ENCODE results near the gene ESPN. TPM values are rescaled to one million over a fixed set of nuclear protein-coding genes. Genes with fewer than 3 reads are reported as not detected.

Gene ESPN
- total RNA-seq, 2 experiments from 2014 or later = 0.83 to 0.99 TPM

GRCh38 chr1:6475381-6476133 is 51.0 kb downstream of the ESPN start:
- Mint-ChIP-seq H3K27me3 (no peaks in the 10 kb centered on the region), H3K4me3 (no peak overlapping the region), H3K4me1 (ENCODE audit: low read depth) (peaks cover 2% of the 10 kb centered on the region), H3K36me3 (ENCODE audit: low read depth) (no peaks in the 10 kb centered on the region), H3K27ac (no peak overlapping the region), H3K9me3 (no peaks in the 10 kb centered on the region)
- peak; percentile 80 for DNase-seq
- POLR2A ChIA-PET = interaction anchor here (0.7 kb wide), 1 partner anchor 10 kb away, joined by 3 read pairs; no protein-coding TSS in a partner anchor
- peak; percentile 95 for ATAC-seq
- TF ChIP-seq, protein P1, sequence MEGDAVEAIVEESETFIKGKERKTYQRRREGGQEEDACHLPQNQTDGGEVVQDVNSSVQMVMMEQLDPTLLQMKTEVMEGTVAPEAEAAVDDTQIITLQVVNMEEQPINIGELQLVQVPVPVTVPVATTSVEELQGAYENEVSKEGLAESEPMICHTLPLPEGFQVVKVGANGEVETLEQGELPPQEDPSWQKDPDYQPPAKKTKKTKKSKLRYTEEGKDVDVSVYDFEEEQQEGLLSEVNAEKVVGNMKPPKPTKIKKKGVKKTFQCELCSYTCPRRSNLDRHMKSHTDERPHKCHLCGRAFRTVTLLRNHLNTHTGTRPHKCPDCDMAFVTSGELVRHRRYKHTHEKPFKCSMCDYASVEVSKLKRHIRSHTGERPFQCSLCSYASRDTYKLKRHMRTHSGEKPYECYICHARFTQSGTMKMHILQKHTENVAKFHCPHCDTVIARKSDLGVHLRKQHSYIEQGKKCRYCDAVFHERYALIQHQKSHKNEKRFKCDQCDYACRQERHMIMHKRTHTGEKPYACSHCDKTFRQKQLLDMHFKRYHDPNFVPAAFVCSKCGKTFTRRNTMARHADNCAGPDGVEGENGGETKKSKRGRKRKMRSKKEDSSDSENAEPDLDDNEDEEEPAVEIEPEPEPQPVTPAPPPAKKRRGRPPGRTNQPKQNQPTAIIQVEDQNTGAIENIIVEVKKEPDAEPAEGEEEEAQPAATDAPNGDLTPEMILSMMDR (IDR thresholded peaks at IDR 0.05) = peak; percentile 96
- intact Hi-C loops (cut with micrococcal nuclease) = no loop called here
- CTCF ChIA-PET = interaction anchor here (1.0 to 2.5 kb wide), 7 partner anchors 7 to 38 kb away, joined by 3 to 16 read pairs (median 3); partner anchors contain the start of gene TNFRSF25

DNA sequence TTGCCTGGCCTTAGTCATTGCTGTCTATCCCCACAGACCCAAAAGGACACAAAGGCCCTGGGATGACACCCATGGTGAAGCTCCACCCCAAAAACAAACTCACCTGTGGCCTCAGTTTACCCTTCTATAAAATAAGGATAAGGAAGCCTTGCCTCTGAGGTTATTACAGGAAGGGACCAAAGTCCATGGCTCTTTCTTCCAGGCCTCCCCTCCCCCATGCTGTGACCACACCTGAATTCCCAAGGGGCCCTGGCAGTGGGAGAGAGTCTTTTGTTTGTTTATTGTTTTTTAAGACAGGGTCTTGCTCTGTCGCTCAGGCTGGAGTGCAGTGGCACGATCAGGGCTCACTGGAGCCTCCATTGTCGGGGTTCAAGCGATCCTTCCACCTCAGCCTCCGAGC is 51.9 kb downstream of the ESPN start:
- Mint-ChIP-seq H3K4me1 (ENCODE audit: low read depth) (peaks cover 2% of the 10 kb centered on the region), H3K27me3 (no peaks in the 10 kb centered on the region), H3K4me3 (no peak overlapping the region), H3K27ac (no peak overlapping the region), H3K9me3 (no peaks in the 10 kb centered on the region), H3K36me3 (ENCODE audit: low read depth) (no peaks in the 10 kb centered on the region)
- TF ChIP-seq, protein P1 (IDR thresholded peaks at IDR 0.05) = no peak
- DNase-seq (no peak), ATAC-seq (no peak)
- ChIA-PET CTCF (interaction anchor here (1.0 to 2.5 kb wide), 7 partner anchors 9 to 39 kb away, joined by 3 to 16 read pairs (median 4); partner anchors contain the start of gene TNFRSF25), POLR2A (interaction anchor here (0.6 kb wide), 1 partner anchor 14 kb away, joined by 3 read pairs; no protein-coding TSS in a partner anchor)
- intact Hi-C loops (cut with micrococcal nuclease) = no loop called here

DNA sequence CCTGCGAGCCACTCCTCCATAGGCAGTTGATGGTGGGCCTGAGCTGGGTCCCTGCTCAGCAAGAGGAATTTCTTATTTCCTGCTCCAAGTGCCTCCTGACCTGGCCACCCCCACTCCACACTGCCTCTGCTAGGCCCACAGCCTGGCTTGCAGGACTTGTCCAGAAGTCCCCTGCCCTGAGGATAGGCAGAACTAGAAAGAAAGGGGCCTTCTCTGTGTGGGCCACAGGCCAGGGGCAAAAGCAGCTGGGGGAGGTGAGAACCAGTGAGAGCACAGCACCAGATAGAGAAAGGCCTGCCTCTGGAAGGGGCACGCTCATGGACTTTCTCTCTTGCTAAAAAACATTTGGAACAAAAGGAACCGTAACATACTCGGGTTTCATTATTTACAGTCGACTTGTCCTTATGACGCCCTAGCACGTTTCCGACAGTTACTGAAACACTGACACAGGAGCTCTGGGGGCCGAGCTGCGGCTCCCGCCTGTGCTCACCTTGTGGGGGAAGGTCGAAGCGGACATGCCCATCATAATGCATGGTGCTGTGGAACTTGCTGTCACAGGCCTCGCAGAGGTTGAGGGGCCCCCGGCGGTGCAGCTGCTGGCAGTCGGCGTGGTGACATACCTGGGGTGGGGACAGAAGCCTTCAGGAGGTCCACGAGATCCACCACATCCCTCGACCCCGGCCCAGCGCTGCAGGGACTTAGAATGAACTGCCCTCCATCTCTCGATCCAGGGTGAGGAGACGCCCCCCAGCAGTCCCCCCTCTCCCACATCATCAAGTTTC is 52.7 kb downstream of the ESPN start:
- TF ChIP-seq, protein P1 (IDR thresholded peaks at IDR 0.05) = no peak
- DNase-seq (no peak), ATAC-seq (no peak)
- peaks cover 2% of the 10 kb centered on the region for H3K4me1 Mint-ChIP-seq (ENCODE audit: low read depth)
- H3K9me3 Mint-ChIP-seq = no peaks in the 10 kb centered on the region
- no peak overlapping the region for H3K4me3 Mint-ChIP-seq
- no peaks in the 10 kb centered on the region for H3K36me3 Mint-ChIP-seq (ENCODE audit: low read depth)
- ChIA-PET POLR2A (interaction anchor here (0.6 to 1.0 kb wide), 4 partner anchors 9 to 58 kb away, joined by 3 read pairs; no protein-coding TSS in a partner anchor), CTCF (interaction anchor here (1.1 to 2.5 kb wide), 4 partner anchors 9 to 54 kb away, joined by 3 to 16 read pairs (median 10); partner anchors contain the start of gene TNFRSF25)
- no peak overlapping the region for H3K27ac Mint-ChIP-seq
- intact Hi-C loops (cut with micrococcal nuclease) = no loop called here
- no peaks in the 10 kb centered on the region for H3K27me3 Mint-ChIP-seq

- intact Hi-C loops (cut with micrococcal nuclease) = no loop called here
- H3K4me1 Mint-ChIP-seq (ENCODE audit: low read depth) = peaks cover 10% of the 10 kb centered on the region
- H3K36me3 Mint-ChIP-seq (ENCODE audit: low read depth) = no peaks in the 10 kb centered on the region
- H3K27me3 Mint-ChIP-seq = peaks cover 17% of the 10 kb centered on the region
- TF ChIP-seq, protein P1 (IDR thresholded peaks at IDR 0.05) = no peak
- H3K9me3 Mint-ChIP-seq = no peaks in the 10 kb centered on the region
- H3K4me3 Mint-ChIP-seq = no peak overlapping the region
- ChIA-PET CTCF (interaction anchor here (0.6 to 3.4 kb wide), 3 partner anchors 9 to 165 kb away, joined by 3 to 27 read pairs (median 8); partner anchors contain the start of gene PLEKHG5), POLR2A (no interaction called here)
- no peak for ATAC-seq
- no peak overlapping the region for H3K27ac Mint-ChIP-seq
- DNase-seq = no peak
These were observed 57.2 kb downstream of the ESPN start for GRCh38 chr1:6481820-6482219.
